ENCODE data around the gene RPS25. TPM values are rescaled to one million over a fixed set of nuclear protein-coding genes. Genes with fewer than 3 reads are reported as not detected.

Gene RPS25
- total RNA-seq, 4 donors from 2014 or later: 220 to 1,105 (median 540) TPM

DNA sequence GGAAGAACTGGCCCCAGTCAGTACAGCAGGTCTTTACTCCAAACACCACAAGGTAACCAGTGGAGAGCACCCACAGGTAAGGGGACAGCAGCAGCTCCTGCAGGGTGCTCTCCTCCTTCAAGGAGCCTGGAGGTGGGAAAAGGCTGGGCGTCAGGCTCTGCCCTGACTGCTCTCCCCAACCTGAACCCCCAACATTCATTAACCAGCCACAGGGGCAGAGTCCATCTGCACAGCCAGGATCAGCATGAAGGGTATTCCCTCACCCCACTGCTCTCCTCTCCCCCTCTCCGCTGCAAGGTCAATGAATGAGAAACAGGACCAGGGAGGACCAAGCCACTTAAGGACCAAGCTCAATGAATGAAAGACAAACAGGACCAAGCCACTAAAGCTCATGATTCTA, 8.8 kb upstream of the RPS25 start:
- Histone ChIP-seq H3K4me3 (no peak overlapping the region), H3K27me3 (no peaks in the 10 kb centered on the region), H3K4me1 (peaks cover 7 to 63% (median 40%) of the 10 kb centered on the region in 4 donors), H3K9me3 (no peaks in the 10 kb centered on the region), H3K36me3 (peaks cover 0 to 10% (median 2%) of the 10 kb centered on the region in 4 donors), H3K27ac (no peak overlapping the region)
- DNase-seq: no peak
- WGBS, 2 donors (ENCODE audit: low coverage in 1 of 2): 62% methylated on average over 2 of the region's 2 CpGs; no CpG with 5 or more reads in 1 of the 2 donors
- in situ Hi-C loops (cut with MboI; ENCODE audit: low pct_ligation_motif_present in 1 of 4, low pct_unique_long_range_greater_than_20kb in 1 of 4, low sequenced_read_pairs in 3 of 4) (no loop called here), intact Hi-C loops (cut with DNase I; ENCODE audit: low total_unique reads) (no loop called here)
- TF ChIP-seq POLR2AphosphoS5 (IDR thresholded peaks at IDR 0.05): no peak
- TF ChIP-seq POLR2A (IDR thresholded peaks at IDR 0.05): no peak
- TF ChIP-seq, protein P1, sequence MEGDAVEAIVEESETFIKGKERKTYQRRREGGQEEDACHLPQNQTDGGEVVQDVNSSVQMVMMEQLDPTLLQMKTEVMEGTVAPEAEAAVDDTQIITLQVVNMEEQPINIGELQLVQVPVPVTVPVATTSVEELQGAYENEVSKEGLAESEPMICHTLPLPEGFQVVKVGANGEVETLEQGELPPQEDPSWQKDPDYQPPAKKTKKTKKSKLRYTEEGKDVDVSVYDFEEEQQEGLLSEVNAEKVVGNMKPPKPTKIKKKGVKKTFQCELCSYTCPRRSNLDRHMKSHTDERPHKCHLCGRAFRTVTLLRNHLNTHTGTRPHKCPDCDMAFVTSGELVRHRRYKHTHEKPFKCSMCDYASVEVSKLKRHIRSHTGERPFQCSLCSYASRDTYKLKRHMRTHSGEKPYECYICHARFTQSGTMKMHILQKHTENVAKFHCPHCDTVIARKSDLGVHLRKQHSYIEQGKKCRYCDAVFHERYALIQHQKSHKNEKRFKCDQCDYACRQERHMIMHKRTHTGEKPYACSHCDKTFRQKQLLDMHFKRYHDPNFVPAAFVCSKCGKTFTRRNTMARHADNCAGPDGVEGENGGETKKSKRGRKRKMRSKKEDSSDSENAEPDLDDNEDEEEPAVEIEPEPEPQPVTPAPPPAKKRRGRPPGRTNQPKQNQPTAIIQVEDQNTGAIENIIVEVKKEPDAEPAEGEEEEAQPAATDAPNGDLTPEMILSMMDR (IDR thresholded peaks at IDR 0.05): no peak
- TF ChIP-seq EP300 (IDR thresholded peaks at IDR 0.05; ENCODE audit: low read depth): no peak

DNA sequence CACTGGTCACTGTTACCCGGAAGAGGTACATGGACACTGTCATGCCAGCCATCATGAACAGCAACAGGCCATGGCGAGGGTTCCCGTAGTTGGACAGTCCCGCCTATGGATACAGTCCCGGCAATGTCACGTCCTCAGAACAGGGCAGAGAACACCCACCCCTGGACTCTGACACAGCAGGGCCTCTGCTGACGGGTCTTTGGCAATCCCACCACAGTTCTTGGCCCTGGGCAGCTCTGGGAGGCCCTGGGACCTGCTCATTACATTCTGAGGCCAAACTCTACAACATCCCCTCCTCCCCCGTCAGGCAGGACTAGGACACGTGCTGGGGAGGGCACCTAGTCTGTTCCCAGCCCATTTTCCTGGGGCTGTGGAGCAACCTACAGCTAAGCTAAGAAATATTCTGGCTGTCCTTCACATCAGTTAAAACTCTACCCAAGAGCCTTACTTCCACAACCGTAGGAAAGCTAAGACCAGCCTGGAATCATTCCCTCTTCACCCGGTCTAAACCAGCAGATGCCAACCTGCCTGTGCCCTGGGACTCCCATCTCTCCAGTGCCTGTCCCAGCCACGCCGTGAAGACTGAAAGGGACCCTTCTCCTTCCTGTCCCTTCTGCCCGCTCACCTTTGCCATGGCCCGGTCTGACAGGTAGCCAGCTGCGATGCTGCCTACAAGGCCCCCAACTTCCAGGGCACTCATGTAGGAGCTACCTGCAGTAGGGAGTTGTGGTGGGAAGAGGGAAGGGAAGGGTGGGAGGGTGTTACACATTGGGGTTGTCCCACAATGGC, 8.0 kb upstream of the RPS25 start:
- intact Hi-C loops (cut with DNase I; ENCODE audit: low total_unique reads): no loop called here
- Histone ChIP-seq H3K27me3 (no peaks in the 10 kb centered on the region), H3K4me1 (peaks cover 10 to 69% (median 47%) of the 10 kb centered on the region in 4 donors), H3K36me3 (peaks cover 0 to 10% (median 2%) of the 10 kb centered on the region in 4 donors), H3K9me3 (no peaks in the 10 kb centered on the region), H3K27ac (no peak overlapping the region), H3K4me3 (no peak overlapping the region)
- TF ChIP-seq POLR2A (IDR thresholded peaks at IDR 0.05) (no peak), EP300 (IDR thresholded peaks at IDR 0.05; ENCODE audit: low read depth) (no peak), POLR2AphosphoS5 (IDR thresholded peaks at IDR 0.05) (no peak)
- TF ChIP-seq, protein P1 (IDR thresholded peaks at IDR 0.05): no peak
- WGBS, 2 donors (ENCODE audit: low coverage in 1 of 2): 90% methylated on average over 8 to 16 of the region's 16 CpGs
- in situ Hi-C loops (cut with MboI; ENCODE audit: low pct_ligation_motif_present in 1 of 4, low pct_unique_long_range_greater_than_20kb in 1 of 4, low sequenced_read_pairs in 3 of 4): no loop called here
- no peak for DNase-seq

DNA sequence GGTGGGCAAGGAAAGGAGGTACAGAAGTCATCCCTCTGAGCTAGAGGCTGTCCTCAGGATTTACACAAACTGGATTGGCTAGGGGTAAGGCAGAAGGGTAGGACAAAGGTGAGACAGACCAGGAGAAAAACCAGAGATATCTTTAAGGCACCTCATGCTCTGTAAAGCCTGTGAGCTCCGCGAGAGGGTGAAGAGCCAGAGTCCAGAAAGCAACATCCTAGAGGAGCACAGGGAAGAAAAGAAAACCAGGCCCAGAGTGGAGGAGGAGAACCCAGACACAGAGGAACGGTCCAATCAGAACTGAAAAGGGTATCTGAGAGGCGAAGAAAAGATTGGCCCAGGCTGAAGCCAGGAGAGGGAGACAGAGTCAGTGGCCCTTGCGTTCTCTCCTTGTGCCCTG, 7.4 kb upstream of the RPS25 start:
- Histone ChIP-seq H3K4me1 (peaks cover 16 to 72% (median 53%) of the 10 kb centered on the region in 4 donors), H3K27ac (no peak overlapping the region), H3K36me3 (peaks cover 0 to 10% (median 2%) of the 10 kb centered on the region in 4 donors), H3K9me3 (no peaks in the 10 kb centered on the region), H3K4me3 (no peak overlapping the region), H3K27me3 (no peaks in the 10 kb centered on the region)
- in situ Hi-C loops (cut with MboI; ENCODE audit: low pct_ligation_motif_present in 1 of 4, low pct_unique_long_range_greater_than_20kb in 1 of 4, low sequenced_read_pairs in 3 of 4): no loop called here
- TF ChIP-seq POLR2A (IDR thresholded peaks at IDR 0.05): no peak
- no peak for TF ChIP-seq POLR2AphosphoS5 (IDR thresholded peaks at IDR 0.05)
- TF ChIP-seq, protein P1 (IDR thresholded peaks at IDR 0.05): no peak
- TF ChIP-seq EP300 (IDR thresholded peaks at IDR 0.05; ENCODE audit: low read depth): no peak
- intact Hi-C loops (cut with DNase I; ENCODE audit: low total_unique reads): no loop called here
- DNase-seq: no peak
- WGBS, 2 donors (ENCODE audit: low coverage in 1 of 2): 83 to 85% methylated on average over 3 to 5 of the region's 5 CpGs

DNA sequence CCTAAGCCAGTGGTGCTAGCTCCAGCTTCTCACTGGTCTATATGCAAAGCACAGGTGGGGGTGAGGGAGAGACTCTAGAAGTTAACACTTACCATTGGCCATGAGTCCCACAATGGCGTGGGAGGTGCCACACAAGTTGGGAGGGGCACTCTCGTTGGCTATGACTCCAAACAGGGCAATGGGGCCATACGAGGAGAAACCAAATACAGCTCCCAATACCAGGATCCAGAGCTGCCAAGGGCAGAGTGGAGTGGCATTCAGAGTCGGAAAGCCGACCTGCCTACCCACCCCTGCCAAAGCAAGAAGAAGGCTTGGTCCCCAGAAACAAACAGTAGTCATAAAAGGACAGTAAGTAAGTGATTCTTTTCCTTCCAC, 6.9 kb upstream of the RPS25 start:
- no peak for DNase-seq
- intact Hi-C loops (cut with DNase I; ENCODE audit: low total_unique reads) (no loop called here), in situ Hi-C loops (cut with MboI; ENCODE audit: low pct_ligation_motif_present in 1 of 4, low pct_unique_long_range_greater_than_20kb in 1 of 4, low sequenced_read_pairs in 3 of 4) (no loop called here)
- Histone ChIP-seq H3K4me1 (peaks cover 19 to 76% (median 57%) of the 10 kb centered on the region in 4 donors), H3K9me3 (no peaks in the 10 kb centered on the region), H3K4me3 (no peak overlapping the region), H3K27ac (no peak overlapping the region), H3K36me3 (peaks cover 0 to 10% (median 2%) of the 10 kb centered on the region in 4 donors), H3K27me3 (no peaks in the 10 kb centered on the region)
- TF ChIP-seq POLR2A (IDR thresholded peaks at IDR 0.05) (no peak), EP300 (IDR thresholded peaks at IDR 0.05; ENCODE audit: low read depth) (no peak), POLR2AphosphoS5 (IDR thresholded peaks at IDR 0.05) (no peak)
- TF ChIP-seq, protein P1 (IDR thresholded peaks at IDR 0.05): no peak
- WGBS, 2 donors (ENCODE audit: low coverage in 1 of 2): 75 to 80% methylated on average over 1 to 5 of the region's 5 CpGs
